ENCODE measurements around the gene RASSF7.

- TF ChIP-seq, protein P1, sequence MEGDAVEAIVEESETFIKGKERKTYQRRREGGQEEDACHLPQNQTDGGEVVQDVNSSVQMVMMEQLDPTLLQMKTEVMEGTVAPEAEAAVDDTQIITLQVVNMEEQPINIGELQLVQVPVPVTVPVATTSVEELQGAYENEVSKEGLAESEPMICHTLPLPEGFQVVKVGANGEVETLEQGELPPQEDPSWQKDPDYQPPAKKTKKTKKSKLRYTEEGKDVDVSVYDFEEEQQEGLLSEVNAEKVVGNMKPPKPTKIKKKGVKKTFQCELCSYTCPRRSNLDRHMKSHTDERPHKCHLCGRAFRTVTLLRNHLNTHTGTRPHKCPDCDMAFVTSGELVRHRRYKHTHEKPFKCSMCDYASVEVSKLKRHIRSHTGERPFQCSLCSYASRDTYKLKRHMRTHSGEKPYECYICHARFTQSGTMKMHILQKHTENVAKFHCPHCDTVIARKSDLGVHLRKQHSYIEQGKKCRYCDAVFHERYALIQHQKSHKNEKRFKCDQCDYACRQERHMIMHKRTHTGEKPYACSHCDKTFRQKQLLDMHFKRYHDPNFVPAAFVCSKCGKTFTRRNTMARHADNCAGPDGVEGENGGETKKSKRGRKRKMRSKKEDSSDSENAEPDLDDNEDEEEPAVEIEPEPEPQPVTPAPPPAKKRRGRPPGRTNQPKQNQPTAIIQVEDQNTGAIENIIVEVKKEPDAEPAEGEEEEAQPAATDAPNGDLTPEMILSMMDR (IDR thresholded peaks at IDR 0.05 in 4 of 5, conservative IDR thresholded peaks at IDR 0.05 in 1 of 5): no peak
- TF ChIP-seq POLR2A (IDR thresholded peaks at IDR 0.05): no peak
Observed at GRCh38 chr11:596374-596773, 35.6 kb downstream of the RASSF7 start.
